HCT116 (cell line): ENCODE measurements around the gene NMNAT3. TPM values are rescaled to one million over a fixed set of nuclear protein-coding genes. Genes with fewer than 3 reads are reported as not detected.

Experiments used
- ATAC-seq: fragments of 200-7000 bp; cut with Tn5 transposase; 2 replicates; pipeline ENCODE4 v1.9.1; 2020; ENCODE audit warnings: mild to moderate bottlenecking, moderate library complexity
- BruUV-seq: library from RNA; stranded (reverse); fragments of 400-500 nt; replicated peaks from 2 replicates; lab custom pipeline; 2021; lab: Mats Ljungman, UMichigan
- CTCF ChIA-PET: fragments of 300-600 bp; sonication (Branson Sonifier 250); formaldehyde crosslinking; loops from one replicate; lab custom pipeline; 2021; ENCODE audit warnings: antibody characterized with exemption; lab: Charles Lee
- POLR2A ChIA-PET: fragments of 300-600, 350-600 bp; sonication (Branson Sonifier 250); formaldehyde crosslinking; loops from one replicate; lab custom pipeline; 2021; ENCODE audit warnings: antibody characterized with exemption; lab: Charles Lee
- RAD21 ChIA-PET, 2 experiments: fragments of 300-600 bp; sonication (Branson Sonifier 250); formaldehyde crosslinking; loops; one replicate each; lab custom pipeline; 2023; ENCODE audit warnings: low total read pairs in 2 of 2; ENCODE audit not compliant: uncharacterized antibody in 2 of 2, unreplicated experiment in 2 of 2, low non-redundant PET in 1 of 2; lab: Charles Lee
- DNase-seq: peaks from one replicate; pipeline ENCODE4 v3.0.0-alpha.2; 2010; ENCODE audit warnings: low read depth, low spot score
- H2AFZ ChIP-seq: fragments of 200-600 bp; shearing (Covaris generic), sonication (generic); 2 replicates; pipeline ENCODE4 v1.6.1; 2017; ENCODE audit warnings: low read depth, mixed run types, mixed read lengths, antibody characterized with exemption, low read length; ENCODE audit not compliant: poor library complexity, severe bottlenecking
- H3K27ac ChIP-seq: 2 replicates; pipeline ENCODE4 v1.5.1; 2012; ENCODE audit warnings: low read depth, low read length
- H3K27me3 ChIP-seq: fragments of 200-600 bp; sonication (generic); 2 replicates; pipeline ENCODE4 v1.6.1; 2016; ENCODE audit warnings: mixed run types, low read length, mixed read lengths; ENCODE audit not compliant: insufficient read depth
- H3K36me3 ChIP-seq, 2 experiments: fragments of 200-500 bp in 1 of 2; fragments of 200-600 bp in 1 of 2; sonication (Bioruptor generic) in 1 of 2; sonication (generic) in 1 of 2; 2 replicates each; pipeline versions ENCODE4 v1.5.1 to v1.6.1; 2014 to 2016; ENCODE audit warnings: low read length in 2 of 2, inconsistent platforms in 1 of 2, mixed read lengths in 1 of 2, mixed run types in 1 of 2; ENCODE audit not compliant: insufficient read depth in 2 of 2, control insufficient read depth in 1 of 2
- H3K4me1 ChIP-seq, 2 experiments: fragments of 200-600 bp in 1 of 2; sonication (generic) in 1 of 2; 2 replicates each; pipeline versions ENCODE4 v1.5.1 to v1.6.1; 2012 to 2017; ENCODE audit warnings: low read length in 2 of 2, inconsistent platforms in 1 of 2, mild to moderate bottlenecking in 1 of 2, mixed read lengths in 1 of 2, mixed run types in 1 of 2, moderate library complexity in 1 of 2; ENCODE audit not compliant: insufficient read depth in 2 of 2, control insufficient read depth in 1 of 2
- H3K4me2 ChIP-seq: fragments of 200-600 bp; sonication (generic); 2 replicates; pipeline ENCODE4 v1.6.1; 2017; ENCODE audit warnings: mixed run types, low read length, mixed read lengths
- H3K4me3 ChIP-seq, 2 experiments: fragments of 200-600 bp in 1 of 2; sonication (generic) in 1 of 2; replicated peaks in 1 of 2; 2 replicates each; pipeline ENCODE4 v1.5.1; 2011 to 2016; ENCODE audit warnings: low read length in 2 of 2, control low read depth in 1 of 2, low read depth in 1 of 2, mild to moderate bottlenecking in 1 of 2, mixed read lengths in 1 of 2, mixed run types in 1 of 2
- H3K79me2 ChIP-seq: fragments of 200-600 bp; sonication (generic); 2 replicates; pipeline ENCODE4 v1.6.1; 2017; ENCODE audit warnings: mild to moderate bottlenecking, mixed run types, low read length, moderate library complexity, mixed read lengths; ENCODE audit not compliant: insufficient read depth
- H3K9ac ChIP-seq: fragments of 200-600 bp; sonication (generic); 2 replicates; pipeline ENCODE4 v1.6.1; 2016; ENCODE audit warnings: low read length, mixed read lengths
- H3K9me2 ChIP-seq: fragments of 200-600 bp; sonication (generic), shearing (Covaris generic); 2 replicates; pipeline ENCODE4 v1.6.1; 2017; ENCODE audit warnings: mixed run types, mild to moderate bottlenecking, moderate library complexity; ENCODE audit not compliant: insufficient read depth
- H3K9me3 ChIP-seq, 2 experiments: fragments of 200-500 bp in 1 of 2; fragments of 200-600 bp in 1 of 2; sonication (Bioruptor generic) in 1 of 2; sonication (generic) in 1 of 2; 2 replicates each; pipeline ENCODE4 v1.6.1; 2014 to 2017; ENCODE audit warnings: low read length in 2 of 2, mixed read lengths in 2 of 2, inconsistent platforms in 1 of 2, low read depth in 1 of 2, mild to moderate bottlenecking in 1 of 2, mixed run types in 1 of 2, moderate library complexity in 1 of 2; ENCODE audit not compliant: control insufficient read depth in 1 of 2, insufficient read depth in 1 of 2
- H4K20me1 ChIP-seq: fragments of 200-600 bp; sonication (generic), shearing (Covaris generic); 2 replicates; pipeline ENCODE4 v1.6.1; 2017; ENCODE audit warnings: mixed run types, mild to moderate bottlenecking, moderate library complexity; ENCODE audit not compliant: insufficient read depth
- CBX3 ChIP-seq: IDR thresholded peaks from 2 replicates; pipeline ENCODE4 v1.6.1; 2012; ENCODE audit warnings: low read depth
- CEBPB ChIP-seq: IDR thresholded peaks from 2 replicates; pipeline ENCODE4 v1.6.1; 2012; ENCODE audit warnings: low read depth
- CTCF ChIP-seq, 3 experiments: fragments of 200-600 bp in 1 of 3; sonication (generic) in 1 of 3; IDR thresholded peaks in 2 of 3; conservative IDR thresholded peaks in 1 of 3; 2 replicates each; pipeline ENCODE4 v1.5.1; 2012 to 2017; ENCODE audit warnings: low read depth in 2 of 3, low read length in 2 of 3, antibody characterized with exemption in 1 of 3, borderline replicate concordance in 1 of 3, control low read depth in 1 of 3, mild to moderate bottlenecking in 1 of 3, mixed read lengths in 1 of 3, mixed run types in 1 of 3, moderate library complexity in 1 of 3; ENCODE audit not compliant: insufficient read depth in 1 of 3
- EGR1 ChIP-seq: IDR thresholded peaks from 2 replicates; pipeline ENCODE4 v1.6.1; 2012; ENCODE audit warnings: low read depth
- EZH2phosphoT487 ChIP-seq: fragments of 200-600 bp; IDR thresholded peaks from 2 replicates; pipeline ENCODE4 v1.6.1; 2018; ENCODE audit warnings: antibody characterized with exemption, borderline replicate concordance
- MAX ChIP-seq: IDR thresholded peaks from 2 replicates; pipeline ENCODE4 v1.6.1; 2012
- POLR2A ChIP-seq: IDR thresholded peaks from 2 replicates; pipeline ENCODE4 v1.7.0; 2011; ENCODE audit warnings: borderline replicate concordance; ENCODE audit not compliant: insufficient read depth, insufficient read length; ENCODE audit errors: extremely low read depth
- POLR2AphosphoS5 ChIP-seq: IDR thresholded peaks from 2 replicates; pipeline ENCODE4 v1.6.1; 2011; ENCODE audit warnings: mild to moderate bottlenecking, low read depth, low read length, moderate library complexity
- RAD21 ChIP-seq: IDR thresholded peaks from 2 replicates; pipeline ENCODE4 v1.6.1; 2012; ENCODE audit warnings: low read depth, mild to moderate bottlenecking
- REST ChIP-seq: IDR thresholded peaks from 2 replicates; pipeline ENCODE4 v1.6.1; 2012; ENCODE audit warnings: low read depth
- SIN3A ChIP-seq: IDR thresholded peaks from 2 replicates; pipeline ENCODE4 v1.6.1; 2012; ENCODE audit warnings: low read depth
- SP1 ChIP-seq: IDR thresholded peaks from 2 replicates; pipeline ENCODE4 v1.6.1; 2012; ENCODE audit warnings: low read depth
- TCF7L2 ChIP-seq: IDR thresholded peaks from 2 replicates; pipeline ENCODE4 v1.7.0; 2011; ENCODE audit warnings: borderline replicate concordance, inconsistent platforms; ENCODE audit not compliant: insufficient read depth, insufficient read length; ENCODE audit errors: extremely low read depth
- ZBTB33 ChIP-seq: IDR thresholded peaks from 2 replicates; pipeline ENCODE4 v1.6.1; 2011; ENCODE audit warnings: mild to moderate bottlenecking, low read length, moderate library complexity; ENCODE audit not compliant: insufficient replicate concordance; ENCODE audit errors: extremely low read depth
- ZFX ChIP-seq: fragments of 450-650 bp; IDR thresholded peaks from 2 replicates; pipeline ENCODE4 v1.6.1; 2017
- intact Hi-C: fragments of 100-400 bp; cut with micrococcal nuclease; formaldehyde crosslinking; loops from 2 replicates; pipeline ENCODE4 v1.10.0; 2022
- total RNA-seq: library from RNA; stranded (reverse); gene quantifications from one replicate; pipeline ENCODE4 v1.2.1, GENCODE V29; 2021; ENCODE audit not compliant: unreplicated experiment

Gene NMNAT3
- total RNA-seq, 1 experiment from 2014 or later = 5.7 TPM

- BruUV-seq = no TSS peak
- Histone ChIP-seq H3K27ac (no peak overlapping the region), H3K27me3 (no peaks in the 10 kb centered on the region), H4K20me1 (no peaks in the 10 kb centered on the region), H3K4me2 (no peak overlapping the region), H3K9ac (no peak overlapping the region), H3K9me2 (no peaks in the 10 kb centered on the region), H3K4me3 (no peak overlapping the region), H3K36me3 (no peaks in the 10 kb centered on the region), H3K79me2 (no peaks in the 10 kb centered on the region), H2AFZ (no peak overlapping the region), H3K9me3 (no peaks in the 10 kb centered on the region), H3K4me1 (no peaks in the 10 kb centered on the region)
- CTCF ChIA-PET = no interaction called here
- no peak for TF ChIP-seq CBX3
- TF ChIP-seq SIN3A = no peak
- no peak for TF ChIP-seq TCF7L2
- no peak for TF ChIP-seq RAD21
- no peak for TF ChIP-seq EZH2phosphoT487
- no peak for TF ChIP-seq SP1
- TF ChIP-seq POLR2AphosphoS5 = no peak
- no peak for TF ChIP-seq EGR1
- TF ChIP-seq ZFX = no peak
- no peak for TF ChIP-seq CEBPB
- TF ChIP-seq ZBTB33 = no peak
- no peak for TF ChIP-seq CTCF (IDR thresholded peaks at IDR 0.05 in 2 of 3, conservative IDR thresholded peaks at IDR 0.05 in 1 of 3; ENCODE audit: borderline replicate concordance in 1 of 3, insufficient read depth in 1 of 3, low read depth in 2 of 3, low read length in 2 of 3)
- TF ChIP-seq REST = no peak
- no peak for TF ChIP-seq POLR2A
- no peak for TF ChIP-seq MAX
- ATAC-seq (no peak), DNase-seq (no peak)
- POLR2A ChIA-PET = no interaction called here
- intact Hi-C loops = no loop called here
- RAD21 ChIA-PET = no interaction called here
These were observed 29.8 kb downstream of the NMNAT3 start for GRCh38 chr3:139647866-139648435.
